GM21381 (cell line): ENCODE results near the gene PLEKHG4B.

ENCODE experiments used
- ATAC-seq: cut with Tn5 transposase; IDR thresholded peaks from one replicate; pipeline ENCODE4 v1.9.1; 2021; ENCODE audit warnings: mild to moderate bottlenecking, moderate library complexity; ENCODE audit not compliant: unreplicated experiment

The PLEKHG4B gene

GRCh38 chr5:128446-128845 lies 36.5 kb downstream of the PLEKHG4B start:
- ATAC-seq: no peak

- ATAC-seq: no peak
Observed at GRCh38 chr5:129148-129547, 37.2 kb downstream of the PLEKHG4B start.

- no peak for ATAC-seq
Observed at GRCh38 chr5:129820-130219, 37.9 kb downstream of the PLEKHG4B start.

GRCh38 chr5:130601-131131 lies 38.7 kb downstream of the PLEKHG4B start:
- no peak for ATAC-seq

DNA sequence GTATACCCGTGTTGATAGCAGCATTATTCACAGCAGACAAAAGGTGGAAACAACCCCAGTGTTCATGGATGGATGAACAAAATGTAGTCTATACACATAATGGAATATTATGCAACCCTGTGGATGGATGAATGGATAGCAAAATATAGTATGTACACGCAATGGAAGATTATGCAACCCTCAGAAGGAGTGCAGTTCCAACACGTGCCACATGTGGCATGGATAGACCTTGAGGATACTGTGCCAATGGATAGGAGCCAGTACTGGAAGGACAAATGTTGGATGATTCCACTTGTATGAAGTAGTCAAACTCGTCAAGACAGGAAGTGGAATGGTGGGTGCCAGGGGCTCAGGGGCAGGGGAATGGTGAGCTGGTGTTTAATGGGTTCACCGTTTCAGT lies 44.9 kb downstream of the PLEKHG4B start:
- ATAC-seq: no peak

DNA sequence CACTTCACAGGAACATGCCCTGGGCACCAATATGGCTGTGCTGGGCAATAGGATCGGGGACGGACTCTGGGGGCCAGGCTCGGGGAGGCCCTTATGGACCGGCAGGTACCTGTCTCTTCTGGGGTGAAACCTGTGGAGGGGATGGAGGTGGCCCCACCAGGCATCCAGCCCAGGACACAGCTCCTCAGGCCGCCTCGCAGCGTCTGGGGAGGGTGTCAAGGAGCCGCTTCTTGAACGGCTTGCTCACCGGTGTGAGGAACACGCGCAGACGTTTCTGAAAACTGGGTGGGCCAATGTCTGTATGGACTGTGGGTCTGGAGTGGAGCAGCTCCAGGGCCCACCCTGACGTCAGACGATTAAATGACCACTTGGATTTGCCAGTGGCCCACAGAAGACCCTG lies 45.8 kb downstream of the PLEKHG4B start:
- no peak for ATAC-seq

GRCh38 chr5:138936-139335 lies 47.0 kb downstream of the PLEKHG4B start:
- no peak for ATAC-seq

DNA sequence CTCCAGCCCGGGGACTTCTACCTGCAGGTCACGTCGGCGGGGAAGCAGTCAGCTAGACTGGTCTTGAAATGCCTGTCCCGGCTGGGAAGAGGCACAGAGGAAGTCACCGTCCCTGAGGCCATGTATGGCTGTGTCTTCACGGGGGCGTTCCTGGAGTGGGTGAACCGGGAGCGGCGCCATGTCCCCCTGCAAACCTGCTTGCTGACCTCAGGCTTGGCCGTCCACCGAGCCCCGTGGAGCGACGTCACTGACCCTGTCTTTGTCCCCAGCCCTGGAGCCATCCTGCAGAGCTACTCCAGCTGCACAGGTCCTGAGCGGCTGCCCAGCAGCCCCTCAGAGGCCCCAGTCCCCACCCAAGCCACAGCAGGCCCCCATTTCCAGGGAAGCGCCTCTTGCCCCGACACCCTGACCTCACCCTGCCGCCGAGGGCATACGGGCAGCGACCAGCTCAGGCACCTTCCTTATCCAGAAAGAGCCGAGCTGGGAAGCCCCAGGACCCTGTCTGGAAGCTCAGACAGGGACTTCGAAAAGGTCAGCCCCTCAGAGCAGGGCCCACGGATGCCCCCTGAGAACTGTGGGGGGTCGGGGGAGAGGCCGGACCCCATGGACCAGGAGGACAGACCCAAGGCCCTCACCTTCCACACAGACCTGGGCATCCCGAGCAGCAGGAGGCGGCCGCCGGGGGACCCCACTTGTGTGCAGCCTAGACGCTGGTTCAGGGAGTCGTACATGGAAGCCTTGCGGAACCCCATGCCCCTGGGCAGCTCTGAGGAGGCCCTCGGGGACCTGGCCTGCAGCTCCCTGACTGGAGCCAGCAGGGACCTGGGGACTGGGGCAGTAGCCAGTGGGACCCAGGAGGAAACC lies 47.8 kb downstream of the PLEKHG4B start:
- no peak for ATAC-seq

GRCh38 chr5:140443-140829 lies 48.5 kb downstream of the PLEKHG4B start:
- no peak for ATAC-seq

GRCh38 chr5:141211-141610 lies 49.2 kb downstream of the PLEKHG4B start:
- no peak for ATAC-seq

DNA sequence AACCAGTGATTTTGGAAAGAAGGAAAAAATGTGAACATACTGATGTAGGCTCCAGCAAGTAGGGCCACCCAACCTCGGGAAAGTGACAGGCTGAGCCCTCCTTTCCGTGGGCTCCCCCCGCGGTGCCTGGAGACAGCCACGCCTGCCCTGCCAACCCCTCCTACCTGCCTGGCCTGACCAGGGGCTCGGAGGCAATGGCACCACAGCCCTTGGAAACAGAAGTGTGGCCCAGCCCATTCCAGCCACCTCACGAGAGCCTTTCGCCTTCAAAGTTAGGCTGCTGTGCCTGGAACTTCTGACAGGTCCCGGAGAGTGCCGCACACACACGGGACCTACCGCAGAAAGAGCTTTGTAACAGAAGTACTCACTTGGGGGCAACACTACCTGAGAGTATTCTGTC lies 49.8 kb downstream of the PLEKHG4B start:
- no peak for ATAC-seq

DNA sequence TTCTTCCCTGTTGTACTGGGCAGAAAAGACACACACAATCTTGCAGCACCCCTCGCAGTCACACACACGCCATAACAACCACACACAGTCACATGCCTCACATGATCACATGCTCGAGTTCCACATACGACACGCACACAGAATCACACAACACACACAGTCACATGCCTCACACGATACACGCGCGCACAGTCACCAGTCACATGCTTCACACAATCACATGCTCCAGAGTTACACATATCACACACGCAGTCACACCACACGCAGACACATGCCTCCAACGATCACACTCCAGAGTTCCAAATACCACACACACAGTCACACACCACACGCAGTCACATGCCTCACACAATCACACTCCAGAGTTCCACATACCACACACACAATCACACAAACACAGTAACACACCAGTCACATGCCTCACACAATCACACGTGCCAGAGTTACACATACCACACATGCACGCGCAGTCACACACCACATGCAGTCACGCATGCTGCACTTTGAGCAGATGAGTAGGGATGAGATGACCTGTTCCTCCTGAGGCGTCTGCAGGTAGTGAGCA lies 50.4 kb downstream of the PLEKHG4B start:
- no peak for ATAC-seq

DNA sequence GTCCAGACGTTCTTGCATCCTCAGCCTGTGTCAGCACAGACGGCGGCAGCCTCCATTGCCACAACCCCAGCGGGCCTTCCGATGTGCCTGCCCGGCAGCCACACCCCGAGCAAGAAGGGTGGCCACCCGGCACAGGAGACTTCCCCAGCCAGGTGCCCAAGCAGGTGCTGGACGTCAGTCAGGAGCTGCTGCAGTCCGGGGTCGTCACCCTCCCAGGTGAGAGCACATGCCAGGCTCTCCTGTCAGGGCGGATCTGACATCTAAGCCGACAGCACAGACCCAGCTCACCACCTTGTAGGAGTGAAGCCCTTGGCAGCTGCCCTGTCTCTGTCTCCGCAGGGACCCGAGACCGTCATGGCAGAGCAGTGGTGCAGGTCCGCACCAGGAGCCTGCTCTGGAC lies 51.1 kb downstream of the PLEKHG4B start:
- no peak for ATAC-seq

DNA sequence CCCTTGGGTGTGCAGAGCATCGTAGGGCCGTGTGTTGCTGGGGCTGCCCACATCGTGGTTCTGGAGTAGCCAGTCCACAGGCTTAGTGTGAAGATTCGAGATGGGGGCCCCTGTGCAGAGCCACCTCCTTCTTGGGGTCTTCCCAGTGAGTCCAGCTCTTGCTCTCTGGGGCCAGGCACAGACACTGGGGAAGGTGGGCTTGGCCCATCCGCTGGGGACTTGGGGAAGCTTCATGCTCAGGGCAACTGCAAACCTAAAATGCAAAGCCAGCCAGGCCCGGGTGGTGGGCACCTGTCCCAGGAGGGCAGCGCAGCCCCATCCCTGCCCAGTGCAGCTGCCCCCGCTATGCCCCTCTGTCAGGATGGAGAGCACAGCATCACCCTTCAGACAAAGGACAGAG lies 53.0 kb downstream of the PLEKHG4B start:
- no peak for ATAC-seq

DNA sequence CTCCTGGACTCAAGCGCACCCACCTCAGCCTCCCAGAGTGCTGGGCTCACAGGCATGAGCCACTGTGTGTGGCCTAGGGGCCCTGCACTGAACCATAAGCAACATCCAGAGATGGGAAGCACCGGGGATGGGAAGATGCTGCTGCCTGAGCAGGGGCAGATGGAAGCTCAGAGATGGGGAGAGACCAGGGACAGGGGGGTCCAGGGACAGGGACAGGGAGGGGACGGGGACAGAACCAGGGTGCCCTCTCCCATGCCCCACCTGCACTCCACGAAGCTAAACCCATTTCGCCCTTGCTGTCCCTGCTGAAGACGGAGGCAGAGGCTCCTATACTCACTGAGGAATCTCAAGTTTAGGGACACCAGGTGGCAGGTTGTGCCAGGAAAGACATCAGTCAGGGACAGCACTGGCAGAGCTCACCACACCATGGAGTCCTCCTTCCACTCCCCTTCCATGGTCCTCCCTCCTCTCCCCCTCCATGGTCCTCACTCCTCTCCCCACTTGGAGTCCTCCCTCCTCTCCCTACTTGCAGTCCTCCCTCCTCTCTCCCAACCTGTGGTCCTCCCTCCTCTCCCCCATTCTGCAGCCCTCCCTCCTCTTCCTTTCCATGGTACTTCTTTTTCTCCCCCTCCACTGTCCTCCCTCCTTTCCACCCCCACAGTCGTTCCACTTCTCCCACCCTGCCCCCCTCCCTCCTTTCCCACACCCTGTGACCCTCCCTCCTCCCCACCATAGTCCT lies 53.8 kb downstream of the PLEKHG4B start:
- ATAC-seq: no peak

DNA sequence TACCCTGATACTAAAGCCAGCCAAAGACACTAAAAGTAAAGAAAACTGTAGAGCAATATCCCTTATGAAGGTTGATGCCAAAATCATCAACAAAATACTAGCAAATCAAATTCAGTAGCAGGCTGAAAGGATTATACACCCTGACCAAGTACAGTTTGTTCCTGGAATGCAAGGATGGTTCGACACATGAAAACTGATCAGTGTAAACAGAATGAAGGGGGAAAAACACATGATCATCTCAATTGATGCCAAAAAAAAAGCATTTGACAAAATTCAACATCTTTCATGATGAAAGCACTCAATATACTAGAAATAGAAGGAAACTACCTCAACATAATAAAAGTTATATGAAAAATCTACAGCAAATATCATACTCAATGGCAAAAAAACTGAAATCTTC lies 55.8 kb downstream of the PLEKHG4B start:
- no peak for ATAC-seq

DNA sequence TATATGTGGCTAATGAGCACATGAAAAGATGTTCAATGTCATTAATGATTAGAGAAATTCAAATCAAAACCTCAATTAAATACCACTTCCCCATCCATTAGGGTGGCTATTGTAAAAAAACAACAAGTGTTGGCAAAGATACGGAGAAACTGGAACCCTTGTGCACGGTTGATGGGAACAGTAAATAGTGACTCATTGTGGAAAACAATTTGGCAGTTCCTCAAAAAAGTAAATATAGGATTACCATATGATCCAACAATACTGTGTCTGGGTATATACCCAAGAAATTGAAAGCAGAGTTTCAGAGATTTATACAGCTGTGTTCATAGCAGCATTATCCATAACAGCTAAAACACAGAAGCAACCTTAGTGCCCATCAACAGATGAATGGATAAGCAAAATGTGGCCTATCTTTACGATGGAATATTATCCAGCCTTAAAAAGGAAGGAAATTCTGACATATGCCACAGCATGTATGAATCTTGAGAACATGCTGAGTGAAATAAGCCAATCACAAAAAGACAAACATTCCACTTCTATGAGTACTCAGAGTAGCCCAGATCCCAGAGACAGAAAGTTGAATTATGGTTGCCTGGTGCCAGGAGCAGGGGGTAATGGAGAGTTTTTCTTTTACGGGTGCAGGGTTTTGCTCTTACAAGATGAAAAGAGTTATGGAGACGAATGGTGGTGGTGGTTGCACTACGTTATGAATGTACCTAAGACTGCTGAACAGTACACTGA lies 57.9 kb downstream of the PLEKHG4B start:
- no peak for ATAC-seq

DNA sequence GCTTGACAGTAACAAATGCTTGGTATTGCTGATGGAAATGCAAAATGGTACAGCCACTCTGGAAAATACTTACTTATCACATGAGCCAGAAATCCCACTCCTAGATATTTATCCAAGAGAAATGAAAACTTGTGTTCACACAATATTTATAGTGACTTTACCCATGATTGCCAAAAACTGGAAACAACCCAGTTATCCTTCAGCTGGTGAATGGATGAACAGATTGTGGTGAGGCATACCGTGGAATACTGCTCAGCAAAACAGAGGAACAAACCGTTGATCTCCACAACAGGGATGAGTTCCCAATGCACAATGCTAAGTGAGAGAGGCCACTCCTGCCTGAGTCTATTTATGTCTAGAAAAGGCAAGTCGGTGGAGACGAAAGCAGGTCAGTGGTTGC lies 58.8 kb downstream of the PLEKHG4B start:
- ATAC-seq: no peak

GRCh38 chr5:152077-152476 lies 60.1 kb downstream of the PLEKHG4B start:
- no peak for ATAC-seq

DNA sequence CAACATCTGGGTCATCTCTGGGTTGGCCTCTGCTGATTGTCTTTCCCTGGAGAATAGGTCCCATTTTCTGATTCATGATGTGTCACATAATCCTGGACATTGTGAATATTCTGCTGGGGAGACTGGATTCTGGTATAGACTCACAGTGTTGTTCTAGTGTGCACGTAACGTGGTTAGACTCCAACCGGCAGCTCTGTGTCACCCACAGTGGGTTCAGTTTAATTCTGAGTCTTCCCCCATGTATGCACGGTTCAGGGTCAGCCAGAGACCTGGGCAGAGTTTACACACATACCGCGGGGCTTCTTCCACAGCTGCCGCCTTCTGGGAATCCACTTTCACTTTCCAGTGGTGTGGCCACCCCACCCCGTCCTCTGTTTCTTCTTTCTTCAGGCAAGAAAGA lies 61.3 kb downstream of the PLEKHG4B start:
- ATAC-seq: no peak

GRCh38 chr5:154236-154635 lies 62.3 kb downstream of the PLEKHG4B start:
- ATAC-seq: no peak
